ENCODE data around the gene MGAT5B.

DNA sequence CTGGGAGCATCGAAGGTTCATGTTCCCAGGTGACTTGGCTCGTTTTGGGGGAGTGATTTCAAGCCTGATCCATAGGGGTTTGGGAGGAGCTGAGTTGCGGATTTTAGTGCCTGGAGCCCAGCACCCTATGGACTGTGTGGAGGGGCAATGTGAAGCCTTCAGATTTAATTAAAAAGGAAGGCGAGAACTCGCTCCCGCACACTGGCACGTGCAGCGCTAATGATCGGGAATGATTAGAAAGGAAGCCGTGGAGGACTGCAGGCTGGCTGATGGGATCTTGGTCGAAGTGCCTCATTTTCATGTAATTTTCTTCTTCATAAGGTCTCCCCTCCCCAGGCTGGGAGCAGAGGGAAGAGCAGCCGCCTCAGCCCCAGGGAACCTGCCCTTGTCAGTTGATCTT, 12.8 kb downstream of the MGAT5B start:
- TF ChIP-seq, protein P1, sequence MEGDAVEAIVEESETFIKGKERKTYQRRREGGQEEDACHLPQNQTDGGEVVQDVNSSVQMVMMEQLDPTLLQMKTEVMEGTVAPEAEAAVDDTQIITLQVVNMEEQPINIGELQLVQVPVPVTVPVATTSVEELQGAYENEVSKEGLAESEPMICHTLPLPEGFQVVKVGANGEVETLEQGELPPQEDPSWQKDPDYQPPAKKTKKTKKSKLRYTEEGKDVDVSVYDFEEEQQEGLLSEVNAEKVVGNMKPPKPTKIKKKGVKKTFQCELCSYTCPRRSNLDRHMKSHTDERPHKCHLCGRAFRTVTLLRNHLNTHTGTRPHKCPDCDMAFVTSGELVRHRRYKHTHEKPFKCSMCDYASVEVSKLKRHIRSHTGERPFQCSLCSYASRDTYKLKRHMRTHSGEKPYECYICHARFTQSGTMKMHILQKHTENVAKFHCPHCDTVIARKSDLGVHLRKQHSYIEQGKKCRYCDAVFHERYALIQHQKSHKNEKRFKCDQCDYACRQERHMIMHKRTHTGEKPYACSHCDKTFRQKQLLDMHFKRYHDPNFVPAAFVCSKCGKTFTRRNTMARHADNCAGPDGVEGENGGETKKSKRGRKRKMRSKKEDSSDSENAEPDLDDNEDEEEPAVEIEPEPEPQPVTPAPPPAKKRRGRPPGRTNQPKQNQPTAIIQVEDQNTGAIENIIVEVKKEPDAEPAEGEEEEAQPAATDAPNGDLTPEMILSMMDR (IDR thresholded peaks at IDR 0.05), result no peak
- no peak for TF ChIP-seq POLR2A (IDR thresholded peaks at IDR 0.05)

All from body of pancreas (tissue), 4 donors.